ENCODE measurements around the gene PCDHGA1. TPM values are rescaled to one million over a fixed set of nuclear protein-coding genes. Genes with fewer than 3 reads are reported as not detected.

Gene PCDHGA1
- total RNA-seq, 4 donors from 2014 or later: 0.90 to 2.5 (median 1.8) TPM

DNA sequence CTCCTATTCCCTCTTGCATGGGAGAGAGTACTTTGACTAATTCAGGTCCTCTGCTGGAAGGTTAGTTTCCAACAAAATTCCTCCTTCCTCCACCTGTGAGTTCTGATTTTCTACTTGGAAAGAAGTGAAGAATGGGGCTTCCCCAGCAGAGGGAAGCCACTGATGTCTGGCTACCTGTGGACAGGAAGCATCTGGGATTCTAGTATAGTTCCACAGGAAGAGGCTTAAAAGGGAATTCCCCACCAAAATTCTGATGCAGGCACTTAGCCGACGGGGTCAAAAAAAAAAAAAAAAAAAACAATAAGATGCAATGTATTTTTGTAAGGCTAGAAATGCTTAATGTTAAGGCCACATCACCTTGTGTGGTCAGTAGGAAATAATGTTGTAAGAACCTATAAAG, 192.0 kb downstream of the PCDHGA1 start:
- Histone ChIP-seq H3K27me3 (no peaks in the 10 kb centered on the region), H3K9me3 (no peaks in the 10 kb centered on the region), H3K4me3 (no peak overlapping the region), H3K4me1 (peaks cover 3 to 66% (median 38%) of the 10 kb centered on the region in 4 donors), H3K27ac (peak overlapping the region in 3 of 4 donors; percentile 51 to 88 (median 79)), H3K36me3 (peaks cover 0 to 32% (median 0%) of the 10 kb centered on the region in 3 donors)
- 24 to 26% methylated on average over 2 of the region's 2 CpGs for WGBS, 2 donors
- no peak for TF ChIP-seq POLR2A (IDR thresholded peaks at IDR 0.05)
- DNase-seq (ENCODE audit: low spot score in 2 of 2): no peak

DNA sequence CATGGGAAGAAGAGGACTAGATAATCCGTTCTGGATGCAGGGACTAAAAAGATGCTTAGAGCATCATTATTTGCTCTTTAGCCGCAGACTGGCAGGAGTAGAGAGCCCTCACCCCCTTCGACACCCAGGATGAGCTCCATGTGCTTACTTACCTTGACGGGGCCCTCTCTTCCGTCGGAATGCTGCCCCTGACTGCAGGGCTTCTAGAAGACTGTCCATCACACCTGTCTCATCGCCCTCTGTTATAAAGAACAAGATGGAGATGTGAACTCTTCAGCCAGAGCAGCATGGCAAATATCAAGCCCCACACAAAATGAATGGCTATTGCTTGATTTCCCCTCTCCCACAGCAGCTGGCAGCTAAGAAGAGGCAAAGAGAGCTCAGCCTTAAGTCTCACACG, 193.7 kb downstream of the PCDHGA1 start:
- Histone ChIP-seq H3K4me3 (no peak overlapping the region), H3K4me1 (peaks cover 3 to 73% (median 38%) of the 10 kb centered on the region in 4 donors), H3K9me3 (no peaks in the 10 kb centered on the region), H3K36me3 (peaks cover 0 to 35% (median 0%) of the 10 kb centered on the region in 3 donors), H3K27me3 (no peaks in the 10 kb centered on the region), H3K27ac (peak overlapping the region in 2 of 4 donors; percentile 73 to 80)
- TF ChIP-seq POLR2A (IDR thresholded peaks at IDR 0.05) (no peak), EP300 (IDR thresholded peaks at IDR 0.05) (no peak)
- TF ChIP-seq, protein P1, sequence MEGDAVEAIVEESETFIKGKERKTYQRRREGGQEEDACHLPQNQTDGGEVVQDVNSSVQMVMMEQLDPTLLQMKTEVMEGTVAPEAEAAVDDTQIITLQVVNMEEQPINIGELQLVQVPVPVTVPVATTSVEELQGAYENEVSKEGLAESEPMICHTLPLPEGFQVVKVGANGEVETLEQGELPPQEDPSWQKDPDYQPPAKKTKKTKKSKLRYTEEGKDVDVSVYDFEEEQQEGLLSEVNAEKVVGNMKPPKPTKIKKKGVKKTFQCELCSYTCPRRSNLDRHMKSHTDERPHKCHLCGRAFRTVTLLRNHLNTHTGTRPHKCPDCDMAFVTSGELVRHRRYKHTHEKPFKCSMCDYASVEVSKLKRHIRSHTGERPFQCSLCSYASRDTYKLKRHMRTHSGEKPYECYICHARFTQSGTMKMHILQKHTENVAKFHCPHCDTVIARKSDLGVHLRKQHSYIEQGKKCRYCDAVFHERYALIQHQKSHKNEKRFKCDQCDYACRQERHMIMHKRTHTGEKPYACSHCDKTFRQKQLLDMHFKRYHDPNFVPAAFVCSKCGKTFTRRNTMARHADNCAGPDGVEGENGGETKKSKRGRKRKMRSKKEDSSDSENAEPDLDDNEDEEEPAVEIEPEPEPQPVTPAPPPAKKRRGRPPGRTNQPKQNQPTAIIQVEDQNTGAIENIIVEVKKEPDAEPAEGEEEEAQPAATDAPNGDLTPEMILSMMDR (IDR thresholded peaks at IDR 0.05): no peak
- 81% methylated on average over 8 of the region's 8 CpGs for WGBS, 2 donors
- no peak for DNase-seq (ENCODE audit: low spot score in 2 of 2)

- Histone ChIP-seq H3K27me3 (no peaks in the 10 kb centered on the region), H3K4me1 (peaks cover 3 to 75% (median 37%) of the 10 kb centered on the region in 4 donors), H3K4me3 (no peak overlapping the region), H3K27ac (peak overlapping the region in 3 of 4 donors; percentile 53 to 80 (median 73)), H3K9me3 (no peaks in the 10 kb centered on the region), H3K36me3 (peaks cover 0 to 41% (median 0%) of the 10 kb centered on the region in 3 donors)
- TF ChIP-seq POLR2A (IDR thresholded peaks at IDR 0.05) (no peak), EP300 (IDR thresholded peaks at IDR 0.05) (peak; percentile 47 to 90)
- TF ChIP-seq, protein P1 (IDR thresholded peaks at IDR 0.05): peak; percentile 95 to 100 (median 99)
- peak; percentile 72 to 89 for DNase-seq (ENCODE audit: low spot score in 2 of 2)
- WGBS, 2 donors: 17 to 27% methylated on average over 10 to 12 of the region's 12 CpGs
Measured at GRCh38 chr5:141524604-141525597, 194.6 kb downstream of the PCDHGA1 start.

DNA sequence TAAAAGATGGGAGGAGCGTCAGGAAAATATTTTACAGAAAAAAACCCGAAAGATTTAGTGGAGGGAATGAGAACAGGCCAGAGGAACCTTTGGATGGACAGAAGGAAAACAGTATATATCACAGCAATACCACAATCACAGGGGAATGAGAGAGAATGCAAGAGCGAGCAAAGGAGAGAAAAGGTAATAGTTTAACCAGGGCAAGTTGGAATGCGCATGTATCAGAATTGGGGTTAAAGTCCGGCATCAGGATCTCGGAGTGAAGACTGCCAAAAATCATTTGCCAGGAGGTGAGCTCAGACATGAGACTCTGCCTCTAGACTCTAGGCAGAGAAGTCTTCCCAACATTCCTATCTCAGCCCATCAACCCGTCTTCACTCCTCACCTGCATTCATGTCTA, 195.3 kb downstream of the PCDHGA1 start:
- WGBS, 2 donors: 58 to 67% methylated on average over 7 of the region's 7 CpGs
- H3K27me3 ChIP-seq: no peaks in the 10 kb centered on the region
- H3K27ac ChIP-seq: peak overlapping the region in 3 of 4 donors; percentile 53 to 79 (median 73)
- no peak for TF ChIP-seq EP300 (IDR thresholded peaks at IDR 0.05)
- no peak for TF ChIP-seq POLR2A (IDR thresholded peaks at IDR 0.05)
- TF ChIP-seq, protein P1 (IDR thresholded peaks at IDR 0.05): no peak
- no peaks in the 10 kb centered on the region for H3K9me3 ChIP-seq
- H3K4me1 ChIP-seq: peaks cover 3 to 70% (median 32%) of the 10 kb centered on the region in 4 donors
- DNase-seq (ENCODE audit: low spot score in 2 of 2): no peak
- peaks cover 0 to 41% (median 0%) of the 10 kb centered on the region in 3 donors for H3K36me3 ChIP-seq
- no peak overlapping the region for H3K4me3 ChIP-seq

- TF ChIP-seq, protein P1 (IDR thresholded peaks at IDR 0.05): no peak
- no peak for TF ChIP-seq POLR2A (IDR thresholded peaks at IDR 0.05)
- no peak for TF ChIP-seq EP300 (IDR thresholded peaks at IDR 0.05)
- Histone ChIP-seq H3K27ac (peak overlapping the region in 2 of 4 donors; percentile 39 to 81), H3K36me3 (peaks cover 0 to 41% (median 0%) of the 10 kb centered on the region in 3 donors), H3K4me1 (peaks cover 0 to 52% (median 16%) of the 10 kb centered on the region in 4 donors), H3K27me3 (no peaks in the 10 kb centered on the region), H3K9me3 (no peaks in the 10 kb centered on the region), H3K4me3 (no peak overlapping the region)
- DNase-seq (ENCODE audit: low spot score in 2 of 2): no peak
- 32 to 37% methylated on average over 1 of the region's 1 CpG for WGBS, 2 donors
Measured at GRCh38 chr5:141527426-141527825, 197.1 kb downstream of the PCDHGA1 start.

Data from tibial nerve (tissue), 4 donors.